ENCODE data around the gene PGRMC1. TPM values are rescaled to one million over a fixed set of nuclear protein-coding genes. Genes with fewer than 3 reads are reported as not detected.
"Not testable (repeated sequence)": the region's sequence is repeated elsewhere in the genome, so short reads cannot be mapped to it uniquely, and the experiment has no call there.

PGRMC1 gene
- total and polyA plus RNA-seq, 2 experiments from 2014 or later: 163 to 307 TPM

DNA sequence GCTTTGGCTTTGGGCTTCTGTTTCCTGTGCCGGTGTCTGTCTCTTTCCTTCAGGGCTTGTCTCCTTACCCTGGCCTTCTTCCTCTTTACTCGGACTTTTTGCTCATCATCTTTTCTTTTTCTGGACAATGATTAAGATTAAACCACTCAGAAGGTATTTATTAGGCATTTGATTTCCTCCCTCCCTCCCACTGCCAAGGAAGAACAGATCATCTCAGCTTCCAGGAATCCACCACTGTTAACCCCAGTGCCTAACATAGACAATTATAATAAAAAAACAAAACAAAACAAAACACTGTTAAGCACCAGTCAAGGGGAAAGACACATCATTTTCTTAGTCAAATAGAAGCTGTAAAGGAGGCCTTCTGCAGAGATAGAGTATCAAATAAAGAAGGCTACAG is 16.6 kb downstream of the PGRMC1 start:
- Histone ChIP-seq H2AFZ (no peak overlapping the region), H3K9me2 (replicated peaks; ENCODE audit: insufficient read depth) (no peaks in the 10 kb centered on the region), H3K79me2 (no peaks in the 10 kb centered on the region), H3K4me3 (no peak overlapping the region), H3K4me1 (ENCODE audit: insufficient read depth) (no peaks in the 10 kb centered on the region), H3K4me2 (no peak overlapping the region), H3K9me3 (ENCODE audit: low read depth) (no peaks in the 10 kb centered on the region), H3K27ac (no peak overlapping the region), H3K36me3 (replicated peaks; ENCODE audit: insufficient read depth, low read depth) (no peaks in the 10 kb centered on the region), H3K27me3 (no peaks in the 10 kb centered on the region), H4K20me1 (ENCODE audit: insufficient read depth, poor library complexity, severe bottlenecking) (no peaks in the 10 kb centered on the region)
- no peak for TF ChIP-seq EZH2 (IDR thresholded peaks at IDR 0.05; ENCODE audit: borderline replicate concordance)
- TF ChIP-seq, protein P1, sequence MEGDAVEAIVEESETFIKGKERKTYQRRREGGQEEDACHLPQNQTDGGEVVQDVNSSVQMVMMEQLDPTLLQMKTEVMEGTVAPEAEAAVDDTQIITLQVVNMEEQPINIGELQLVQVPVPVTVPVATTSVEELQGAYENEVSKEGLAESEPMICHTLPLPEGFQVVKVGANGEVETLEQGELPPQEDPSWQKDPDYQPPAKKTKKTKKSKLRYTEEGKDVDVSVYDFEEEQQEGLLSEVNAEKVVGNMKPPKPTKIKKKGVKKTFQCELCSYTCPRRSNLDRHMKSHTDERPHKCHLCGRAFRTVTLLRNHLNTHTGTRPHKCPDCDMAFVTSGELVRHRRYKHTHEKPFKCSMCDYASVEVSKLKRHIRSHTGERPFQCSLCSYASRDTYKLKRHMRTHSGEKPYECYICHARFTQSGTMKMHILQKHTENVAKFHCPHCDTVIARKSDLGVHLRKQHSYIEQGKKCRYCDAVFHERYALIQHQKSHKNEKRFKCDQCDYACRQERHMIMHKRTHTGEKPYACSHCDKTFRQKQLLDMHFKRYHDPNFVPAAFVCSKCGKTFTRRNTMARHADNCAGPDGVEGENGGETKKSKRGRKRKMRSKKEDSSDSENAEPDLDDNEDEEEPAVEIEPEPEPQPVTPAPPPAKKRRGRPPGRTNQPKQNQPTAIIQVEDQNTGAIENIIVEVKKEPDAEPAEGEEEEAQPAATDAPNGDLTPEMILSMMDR (IDR thresholded peaks at IDR 0.05; ENCODE audit: poor library complexity): no peak
- 84% methylated on average over 2 of the region's 2 CpGs for WGBS (ENCODE audit: low lambda C conversion rate, missing lambda C conversion rate)
- no peak for DNase-seq (ENCODE audit: low spot score)

DNA sequence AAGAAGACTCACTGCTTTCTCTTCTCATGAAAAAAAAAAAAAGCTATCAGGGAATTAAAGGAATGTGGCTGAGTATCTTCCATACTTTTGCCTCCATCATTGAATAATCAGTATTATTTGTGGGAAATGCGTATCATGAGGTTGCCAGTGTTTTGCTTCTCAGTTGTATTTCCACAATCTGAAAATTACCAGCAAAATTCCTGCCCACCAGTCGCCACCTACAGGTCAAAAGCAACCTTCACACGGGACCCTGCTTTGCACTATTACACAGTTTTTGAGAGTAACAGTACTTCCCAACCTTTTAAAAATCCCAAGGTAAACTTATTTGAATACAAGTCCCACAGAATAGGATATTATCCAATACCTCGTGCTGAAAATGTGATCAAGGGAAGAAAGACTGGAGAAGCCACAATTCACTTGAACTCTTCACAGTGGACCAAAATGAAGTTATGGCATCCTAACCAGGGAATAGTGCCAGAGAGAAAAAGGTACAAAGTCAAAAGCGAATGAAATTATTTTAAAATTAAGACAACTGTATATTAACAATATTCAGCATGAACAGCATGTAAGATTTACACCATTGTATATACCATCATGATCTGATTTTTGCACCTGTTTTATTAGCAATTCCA is 30.4 kb downstream of the PGRMC1 start:
- no peak overlapping the region for H3K4me3 ChIP-seq
- H3K9me3 ChIP-seq (ENCODE audit: low read depth): no peaks in the 10 kb centered on the region
- TF ChIP-seq EZH2 (IDR thresholded peaks at IDR 0.05; ENCODE audit: borderline replicate concordance): no peak
- TF ChIP-seq, protein P1 (IDR thresholded peaks at IDR 0.05; ENCODE audit: poor library complexity): peak; percentile 55
- TF ChIP-seq EZH2phosphoT487 (IDR thresholded peaks at IDR 0.05; ENCODE audit: low read depth, severe bottlenecking, unreplicated experiment): no peak
- DNase-seq (ENCODE audit: low spot score): peak; percentile 43
- H3K4me1 ChIP-seq (ENCODE audit: insufficient read depth): no peaks in the 10 kb centered on the region
- H3K79me2 ChIP-seq: no peaks in the 10 kb centered on the region
- no peak overlapping the region for H2AFZ ChIP-seq
- no peaks in the 10 kb centered on the region for H4K20me1 ChIP-seq (ENCODE audit: insufficient read depth, poor library complexity, severe bottlenecking)
- no peak overlapping the region for H3K27ac ChIP-seq
- 30% methylated on average over 5 of the region's 5 CpGs for WGBS (ENCODE audit: low lambda C conversion rate, missing lambda C conversion rate)
- H3K9me2 ChIP-seq (replicated peaks; ENCODE audit: insufficient read depth): no peaks in the 10 kb centered on the region
- H3K4me2 ChIP-seq: no peak overlapping the region
- H3K27me3 ChIP-seq: no peaks in the 10 kb centered on the region
- H3K36me3 ChIP-seq (replicated peaks; ENCODE audit: insufficient read depth, low read depth): no peaks in the 10 kb centered on the region

GRCh38 chrX:119267115-119267514 is 31.0 kb downstream of the PGRMC1 start:
- H3K9me2 ChIP-seq (replicated peaks; ENCODE audit: insufficient read depth); H3K4me2 ChIP-seq; H3K79me2 ChIP-seq; H4K20me1 ChIP-seq (ENCODE audit: insufficient read depth, poor library complexity, severe bottlenecking); H2AFZ ChIP-seq; H3K36me3 ChIP-seq (replicated peaks; ENCODE audit: insufficient read depth, low read depth); H3K4me1 ChIP-seq (ENCODE audit: insufficient read depth); H3K4me3 ChIP-seq; H3K27ac ChIP-seq; DNase-seq (ENCODE audit: low spot score); H3K9me3 ChIP-seq (ENCODE audit: low read depth); H3K27me3 ChIP-seq: not testable (repeated sequence)
- WGBS (ENCODE audit: low lambda C conversion rate, missing lambda C conversion rate): 80% methylated on average over 3 of the region's 3 CpGs

DNA sequence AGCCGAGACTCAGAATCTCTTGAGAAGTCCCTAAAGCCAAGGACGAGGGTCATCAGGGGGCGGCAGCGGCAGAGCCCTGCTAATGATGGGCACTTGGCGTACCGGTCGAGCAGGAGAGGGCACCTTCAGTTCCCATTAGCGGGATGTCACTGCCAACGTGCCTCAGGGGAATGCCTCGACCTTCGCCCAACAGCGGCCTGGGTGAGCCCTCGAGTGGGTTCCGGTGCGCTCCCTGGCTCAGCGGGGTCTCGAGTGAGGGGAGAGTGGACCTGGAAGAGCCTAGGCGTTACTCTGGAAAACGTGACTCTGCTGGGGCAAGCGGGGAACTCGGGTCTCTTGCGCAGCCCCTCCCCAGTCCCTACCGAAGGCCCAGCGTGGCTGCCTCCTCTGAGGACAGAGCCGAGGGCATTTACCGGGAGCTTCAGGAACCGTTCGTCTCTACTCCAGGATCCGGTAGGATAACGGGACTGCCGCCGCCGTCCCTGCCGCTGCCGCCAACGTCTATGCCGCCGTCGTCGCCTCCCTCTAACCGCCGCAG is 36.9 kb downstream of the PGRMC1 start:
- 87% methylated on average over 40 of the region's 42 CpGs for WGBS (ENCODE audit: low lambda C conversion rate, missing lambda C conversion rate)
- H3K4me1 ChIP-seq (ENCODE audit: insufficient read depth): no peaks in the 10 kb centered on the region
- DNase-seq (ENCODE audit: low spot score): no peak
- no peak overlapping the region for H3K27ac ChIP-seq
- H3K4me3 ChIP-seq: no peak overlapping the region
- no peaks in the 10 kb centered on the region for H3K27me3 ChIP-seq
- H3K9me3 ChIP-seq (ENCODE audit: low read depth): no peaks in the 10 kb centered on the region
- no peaks in the 10 kb centered on the region for H3K9me2 ChIP-seq (replicated peaks; ENCODE audit: insufficient read depth)
- no peak overlapping the region for H2AFZ ChIP-seq
- TF ChIP-seq EZH2phosphoT487 (IDR thresholded peaks at IDR 0.05; ENCODE audit: low read depth, severe bottlenecking, unreplicated experiment): no peak
- TF ChIP-seq EZH2 (IDR thresholded peaks at IDR 0.05; ENCODE audit: borderline replicate concordance): no peak
- TF ChIP-seq, protein P1 (IDR thresholded peaks at IDR 0.05; ENCODE audit: poor library complexity): no peak
- H3K4me2 ChIP-seq: peak overlapping the region; percentile 44
- no peaks in the 10 kb centered on the region for H3K79me2 ChIP-seq
- no peaks in the 10 kb centered on the region for H3K36me3 ChIP-seq (replicated peaks; ENCODE audit: insufficient read depth, low read depth)
- H4K20me1 ChIP-seq (ENCODE audit: insufficient read depth, poor library complexity, severe bottlenecking): no peaks in the 10 kb centered on the region

Measured in hepatocyte (in vitro differentiated cells).